GM21576 (cell line): Measurements from ENCODE around the gene CTNNA2.

Experiments
- ATAC-seq: cut with Tn5 transposase; IDR thresholded peaks from one replicate; pipeline ENCODE4 v1.9.1; 2021; ENCODE audit warnings: mild to moderate bottlenecking, moderate library complexity; ENCODE audit not compliant: unreplicated experiment

The CTNNA2 gene

DNA sequence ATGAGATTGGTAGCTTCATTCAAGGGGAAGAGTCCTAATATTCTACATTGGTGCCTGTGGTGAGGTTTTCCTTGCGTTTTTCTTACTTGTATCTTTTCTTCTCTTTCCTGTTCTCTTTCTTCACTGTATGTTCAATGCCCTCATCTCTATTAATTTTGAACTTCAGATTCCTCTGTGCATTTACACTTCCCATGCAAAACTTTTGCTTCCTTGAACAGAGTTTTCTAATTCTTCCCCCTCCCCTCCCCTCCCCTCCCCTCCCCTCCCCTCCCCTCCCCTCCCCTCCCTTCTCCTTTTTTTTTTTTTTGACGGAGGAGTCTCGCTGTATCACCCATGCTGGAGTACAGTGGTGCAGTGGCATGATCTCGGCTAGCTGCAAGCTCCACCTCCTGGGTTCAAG is 403.4 kb downstream of the CTNNA2 start:
- ATAC-seq: no peak

DNA sequence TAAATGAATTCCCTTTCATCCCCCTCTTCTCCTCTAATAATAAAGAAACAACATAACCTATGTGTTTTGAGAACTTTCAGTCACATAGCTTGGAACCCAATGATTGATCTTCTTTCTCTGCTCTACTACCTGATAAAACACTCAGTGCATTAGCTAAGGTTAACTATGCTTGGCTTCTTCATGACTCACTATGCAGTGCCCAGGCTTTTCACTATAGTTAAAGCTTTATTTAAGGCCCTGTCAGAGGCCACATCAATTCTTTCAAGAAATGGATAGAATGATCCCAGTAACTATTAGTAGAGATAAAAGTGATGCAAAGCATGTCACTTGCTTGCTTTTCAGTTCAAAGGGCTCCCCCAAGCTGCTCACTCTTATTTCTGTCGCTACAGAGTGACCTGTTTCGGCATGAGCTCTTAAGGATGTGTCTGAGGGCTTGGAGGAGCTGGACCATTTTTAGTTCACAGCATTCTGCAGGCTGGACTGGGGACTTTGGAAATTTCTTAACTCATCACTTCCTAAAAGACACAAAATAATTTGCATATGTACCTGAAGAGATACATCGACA is 407.7 kb downstream of the CTNNA2 start:
- ATAC-seq: no peak

DNA sequence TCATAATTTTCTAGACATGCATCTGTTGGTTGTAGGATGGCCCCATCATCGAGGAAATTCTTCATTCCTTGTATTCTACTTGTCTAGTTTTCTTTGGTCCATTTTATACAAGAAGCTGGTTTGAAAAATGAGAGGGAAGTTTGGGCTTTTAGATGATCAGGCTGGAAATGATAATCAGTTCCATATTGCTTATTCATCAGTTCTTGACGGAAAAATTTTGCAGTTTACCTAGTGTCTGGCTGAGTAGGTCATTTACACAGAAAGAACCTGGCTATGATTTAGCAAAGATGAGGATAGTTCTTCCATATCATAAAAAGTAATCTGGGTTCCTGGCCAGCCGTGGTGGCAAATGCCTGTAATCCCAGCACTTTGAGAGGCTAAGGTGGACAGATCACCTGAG is 416.8 kb downstream of the CTNNA2 start:
- no peak for ATAC-seq

GRCh38 chr2:79935046-79935732 is 422.3 kb downstream of the CTNNA2 start:
- no peak for ATAC-seq

DNA sequence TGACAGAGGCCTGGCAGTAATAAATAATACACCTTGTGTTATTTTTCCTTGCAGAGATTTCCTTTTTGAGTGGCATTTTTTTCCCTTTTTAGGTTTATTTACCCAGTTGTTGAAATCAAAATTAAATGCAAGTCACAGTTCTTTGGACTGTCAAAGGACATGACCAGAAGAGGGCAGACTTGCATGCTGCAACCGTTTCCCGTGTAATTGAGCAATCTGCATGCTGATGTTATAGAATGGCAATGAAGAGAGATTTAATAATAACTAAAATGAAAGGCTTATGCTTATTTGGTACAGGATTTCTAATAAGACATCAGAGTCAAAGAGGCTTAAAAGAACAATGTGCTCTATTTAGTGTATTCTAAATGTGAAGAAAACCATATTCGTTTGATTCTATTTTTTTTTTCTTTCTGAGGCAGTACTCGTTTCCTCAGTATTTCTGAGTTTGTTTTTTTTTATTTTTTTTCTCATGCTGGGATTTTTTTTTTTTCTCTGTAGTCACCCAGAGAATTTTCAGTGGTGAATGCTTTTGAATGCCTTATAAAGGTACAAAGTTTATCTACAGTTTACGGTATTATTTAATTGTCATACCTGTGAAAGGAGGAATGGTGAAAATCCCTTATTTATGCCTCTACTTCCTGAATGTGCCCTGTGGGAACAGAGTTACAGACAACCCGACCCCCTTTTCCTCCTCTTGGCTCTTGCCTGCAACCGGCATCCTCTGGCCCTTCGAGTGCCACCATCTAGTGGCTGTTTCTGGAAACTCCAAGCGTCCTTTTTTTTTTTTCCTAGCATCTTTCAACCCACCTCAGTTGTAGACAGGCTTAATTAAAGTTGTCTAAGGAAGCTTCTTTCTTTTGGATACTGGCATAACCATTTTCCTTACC is 423.2 kb downstream of the CTNNA2 start:
- ATAC-seq: no peak

DNA sequence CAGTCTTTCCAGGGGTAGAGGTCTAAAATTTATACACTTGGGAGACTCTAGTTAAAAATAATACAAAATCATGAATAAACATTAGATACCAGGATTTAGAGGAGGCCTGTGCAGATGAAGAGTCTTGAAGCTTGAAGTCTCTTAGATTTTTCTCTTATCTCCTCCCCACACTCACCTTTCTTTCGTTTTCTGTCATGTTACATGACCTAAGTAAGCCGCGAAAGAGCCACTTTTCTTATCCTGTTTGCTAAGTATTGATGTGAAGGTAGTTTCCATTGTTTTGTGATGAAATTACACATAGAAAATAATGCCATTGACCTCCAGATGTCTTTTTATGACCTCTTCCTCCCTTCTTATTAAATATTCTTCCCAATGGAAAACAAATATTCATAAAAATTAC is 423.9 kb downstream of the CTNNA2 start:
- ATAC-seq: no peak

DNA sequence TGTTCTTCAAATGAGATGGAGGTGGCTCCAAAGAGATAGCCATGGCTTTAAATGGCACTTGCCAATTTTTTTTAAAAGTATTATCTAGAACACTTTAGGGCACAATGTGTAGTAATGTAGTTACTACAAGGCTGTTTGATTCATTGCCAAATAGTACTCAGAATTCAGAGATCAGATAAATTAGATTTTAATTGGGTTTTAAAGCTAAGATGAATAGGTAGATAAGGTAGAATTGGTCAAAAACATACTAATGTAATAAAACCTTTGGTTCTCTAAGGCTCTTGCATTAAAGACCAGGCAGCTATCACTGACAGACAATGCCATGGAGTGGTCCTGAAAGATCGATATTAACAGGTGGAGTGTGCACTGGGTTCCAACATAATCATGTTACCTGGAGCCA is 425.8 kb downstream of the CTNNA2 start:
- no peak for ATAC-seq

- ATAC-seq: no peak
These were observed 427.5 kb downstream of the CTNNA2 start for GRCh38 chr2:79940364-79940763.

DNA sequence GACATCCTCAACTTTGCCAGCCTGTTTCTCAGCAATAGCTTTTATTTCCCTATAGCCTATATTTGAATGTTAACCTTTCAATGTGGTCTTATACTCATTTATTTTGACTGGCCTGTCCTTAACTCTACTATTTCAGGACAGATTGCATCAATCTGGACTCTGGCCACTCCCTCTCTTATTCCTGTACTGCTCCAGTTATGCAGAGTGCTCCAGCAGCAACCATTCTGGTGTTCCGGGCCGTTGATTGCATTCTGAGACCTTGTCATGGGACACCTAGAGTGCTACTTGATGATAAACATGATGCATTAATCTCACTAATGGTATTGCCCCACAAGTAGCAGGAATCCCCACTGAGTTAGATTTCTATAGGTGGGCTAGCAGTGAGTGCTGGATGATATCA is 428.3 kb downstream of the CTNNA2 start:
- ATAC-seq: no peak

GRCh38 chr2:79944205-79944604 is 431.4 kb downstream of the CTNNA2 start:
- ATAC-seq: no peak

DNA sequence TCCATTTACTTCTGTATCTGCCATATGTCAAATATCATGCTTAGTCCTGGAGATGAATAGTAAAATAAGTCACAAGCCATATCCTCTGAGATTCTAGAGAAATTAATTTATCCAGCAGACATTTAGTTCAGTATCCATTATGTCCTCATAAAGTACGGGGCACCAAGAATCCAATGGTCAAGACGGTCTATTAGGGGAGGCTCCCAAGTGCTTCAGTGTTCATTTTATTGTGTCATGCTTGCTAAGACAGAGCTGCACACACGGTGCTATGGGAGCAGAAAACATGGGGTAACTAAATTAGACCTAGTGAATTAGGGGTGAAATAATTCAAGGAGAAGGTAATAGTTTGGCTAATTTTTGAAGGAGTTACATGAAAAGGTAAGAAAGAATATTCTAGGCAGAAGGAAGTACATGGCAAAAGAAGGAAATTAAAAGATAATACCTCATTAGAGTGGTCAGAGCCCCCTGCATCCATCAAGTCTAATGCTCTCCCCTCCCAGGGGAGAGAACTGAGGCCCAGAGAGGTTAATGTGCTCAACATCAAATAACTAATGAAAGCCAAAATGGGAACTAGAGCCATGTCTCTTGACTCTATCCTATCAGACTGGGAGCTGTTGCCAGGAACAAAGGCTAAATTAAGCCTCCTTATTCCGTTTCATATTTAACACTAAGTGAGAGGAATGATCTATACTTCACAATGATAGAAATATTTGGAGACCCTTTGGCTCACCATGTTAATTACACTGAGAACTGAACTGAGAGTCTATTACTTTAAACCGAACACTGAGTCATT is 433.0 kb downstream of the CTNNA2 start:
- ATAC-seq: no peak

DNA sequence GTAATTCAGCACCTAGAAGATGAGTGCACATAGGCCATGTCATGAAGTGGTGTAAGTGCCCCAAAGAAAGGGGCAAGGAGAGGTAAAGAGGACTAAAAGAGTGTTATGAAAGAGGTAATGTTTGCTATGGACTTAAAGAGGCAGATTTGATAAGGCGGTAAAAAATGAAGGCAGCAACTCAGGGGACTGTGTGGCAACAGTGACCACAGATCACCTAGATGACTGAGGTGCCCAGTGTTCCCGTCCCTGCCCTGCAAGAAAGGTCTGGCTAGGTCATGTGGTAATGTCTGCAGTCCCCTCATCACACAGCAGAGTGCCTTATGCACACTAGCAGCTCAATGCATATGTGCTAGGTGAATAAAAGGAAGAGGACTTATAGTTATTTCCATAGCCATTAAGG is 434.9 kb downstream of the CTNNA2 start:
- no peak for ATAC-seq

DNA sequence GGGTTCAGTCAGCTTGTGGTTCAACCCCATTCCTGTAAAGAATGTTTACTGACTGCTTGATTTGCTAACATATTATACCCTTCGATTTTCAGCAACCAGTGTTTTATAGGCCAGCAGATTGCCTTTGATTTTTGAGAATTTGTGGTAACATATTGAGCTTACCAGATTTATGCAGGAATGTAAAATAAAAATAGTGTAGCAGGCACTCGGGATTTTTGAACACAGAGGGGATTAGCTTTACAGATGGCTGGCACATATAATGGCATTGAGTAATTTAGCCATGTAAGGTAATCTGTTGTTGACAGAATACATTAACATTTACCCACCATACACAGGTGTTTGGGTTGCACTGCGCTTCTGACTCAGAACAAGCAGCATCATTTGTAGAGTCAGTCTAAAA is 437.7 kb downstream of the CTNNA2 start:
- ATAC-seq: no peak

- no peak for ATAC-seq
These were observed 439.8 kb downstream of the CTNNA2 start for GRCh38 chr2:79952616-79953015.

DNA sequence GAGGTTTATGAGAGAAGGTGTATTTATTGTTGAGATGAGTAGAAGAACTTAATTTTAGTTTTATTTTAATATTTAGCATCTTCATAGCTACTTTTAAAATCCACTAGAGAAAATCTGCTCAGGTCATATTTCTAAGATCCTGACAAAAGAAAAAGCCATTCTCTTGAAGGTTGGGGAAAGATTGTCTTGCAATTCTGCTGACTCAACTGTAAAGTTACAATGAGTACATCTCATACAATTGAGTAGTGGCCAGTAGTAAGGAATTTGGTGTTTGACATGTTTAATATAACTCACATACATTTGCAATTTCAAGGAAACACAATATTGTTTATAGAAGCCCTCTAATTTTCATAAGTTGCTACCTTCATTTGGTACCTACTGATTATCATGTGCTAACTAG is 447.2 kb downstream of the CTNNA2 start:
- no peak for ATAC-seq

- ATAC-seq: no peak
These were observed 447.7 kb downstream of the CTNNA2 start for GRCh38 chr2:79960519-79960918.

DNA sequence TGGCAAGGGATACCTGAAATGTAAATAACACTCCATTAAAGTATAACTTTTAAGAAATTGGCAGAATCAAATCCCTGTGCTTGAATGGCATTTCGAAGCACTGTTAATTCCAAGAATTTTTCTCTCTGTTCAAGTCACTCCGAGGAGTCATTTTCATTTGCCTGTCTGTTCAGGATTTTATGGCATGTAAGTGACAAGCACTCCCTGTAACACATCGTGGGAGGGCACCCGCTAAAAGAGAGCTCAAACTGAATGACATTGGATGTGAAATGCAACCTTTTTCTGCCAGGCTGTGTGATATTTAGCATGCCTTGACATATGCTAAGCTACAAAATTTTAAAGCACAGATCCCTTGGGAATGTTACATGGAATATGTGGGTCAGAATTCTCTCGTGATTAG is 452.1 kb downstream of the CTNNA2 start:
- ATAC-seq: no peak

GRCh38 chr2:79966369-79966768 is 453.5 kb downstream of the CTNNA2 start:
- no peak for ATAC-seq

DNA sequence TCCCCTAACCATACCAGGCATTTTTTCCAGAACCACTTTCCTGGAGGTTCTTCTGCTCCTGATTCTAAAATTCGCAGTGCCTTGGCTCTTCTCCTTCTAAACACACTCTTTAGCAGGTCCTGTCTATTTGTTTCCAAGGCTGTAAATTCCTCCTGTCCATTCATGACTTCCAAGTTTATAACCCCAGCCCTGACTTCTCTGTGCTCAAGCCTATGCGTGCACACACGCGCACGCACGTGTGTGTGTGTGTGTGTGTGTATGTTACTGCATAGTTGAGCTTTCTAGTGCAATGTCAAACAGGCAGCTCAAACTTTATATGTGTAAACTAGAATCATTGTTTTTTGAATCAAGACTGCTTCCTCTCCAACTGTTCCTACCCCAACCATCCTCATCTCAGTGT is 454.0 kb downstream of the CTNNA2 start:
- no peak for ATAC-seq

- ATAC-seq: no peak
These were observed 459.0 kb downstream of the CTNNA2 start for GRCh38 chr2:79971807-79972206.

DNA sequence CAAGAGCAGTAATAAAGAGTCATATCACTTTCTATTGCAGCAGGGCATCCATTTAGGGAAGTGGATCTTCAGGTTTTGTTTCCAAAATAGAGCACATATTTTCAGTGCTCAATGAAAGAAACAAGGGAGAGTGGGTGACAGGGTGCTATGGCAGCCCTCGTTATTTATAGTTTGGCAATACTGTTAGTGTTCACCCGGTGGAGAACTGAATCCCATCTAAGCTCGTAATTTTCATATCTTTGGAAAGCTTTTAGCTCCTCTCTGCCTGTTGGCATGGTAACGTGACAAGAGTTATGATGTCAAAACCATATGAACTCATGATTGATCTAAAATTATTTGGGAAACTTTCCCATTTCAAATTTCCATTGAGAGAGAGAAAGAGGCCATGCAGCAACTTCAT is 459.8 kb downstream of the CTNNA2 start:
- no peak for ATAC-seq
